Measurements from ENCODE around the gene FOLR3. TPM values are rescaled to one million over a fixed set of nuclear protein-coding genes. Genes with fewer than 3 reads are reported as not detected.
A peak's percentile ranks its signal among the peaks of the same experiment; 100 is the strongest.

The FOLR3 gene
- polyA plus RNA-seq, 1 donor (not counting 4 experiments of a cell fraction or from before 2014, with no cell fraction given) = 21.0 TPM

DNA sequence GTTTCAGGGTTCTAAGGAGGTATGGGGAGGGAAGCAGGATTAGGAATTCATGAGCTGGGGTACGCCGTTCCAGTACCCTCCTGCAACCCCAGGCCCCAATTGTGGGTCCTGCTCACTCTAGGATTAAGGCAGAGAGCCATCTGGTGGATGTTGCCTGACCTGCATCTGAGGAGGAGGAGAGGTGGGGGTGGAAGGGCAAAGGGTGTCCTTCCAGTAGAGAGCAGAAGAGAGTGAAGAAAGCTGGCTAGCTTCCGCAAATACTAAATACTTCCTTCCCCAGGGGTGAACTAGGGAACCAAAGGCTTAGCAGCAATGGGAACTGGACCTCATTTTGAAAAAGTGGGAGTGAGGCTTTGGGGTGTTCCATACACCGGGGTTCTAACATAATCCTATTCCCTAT is 44.2 kb upstream of the FOLR3 start:
- H3K79me2 ChIP-seq (ENCODE audit: control insufficient read depth, insufficient read depth, low read length) = no peaks in the 10 kb centered on the region
- dilution Hi-C loops (cut with MboI; ENCODE audit: extremely low pct_ligation_motif_present, low sequenced_read_pairs) = no loop called here
- no peak overlapping the region for H3K4me2 ChIP-seq (ENCODE audit: control insufficient read depth, extremely low read depth, insufficient read depth, low read depth, low read length)
- no peak for DNase-seq (ENCODE audit: low read depth, low spot score)
- H3K9me1 ChIP-seq (ENCODE audit: control insufficient read depth, extremely low read depth, insufficient read depth, low read length) = no peaks in the 10 kb centered on the region
- no peak overlapping the region for H2AFZ ChIP-seq (ENCODE audit: control insufficient read depth, low read length)
- H3K4me3 ChIP-seq (ENCODE audit: control insufficient read depth in 2 of 3, extremely low read depth in 1 of 3, insufficient read depth in 2 of 3, low read depth in 1 of 3, low read length in 3 of 3) = no peak overlapping the region
- TF ChIP-seq, protein P1, sequence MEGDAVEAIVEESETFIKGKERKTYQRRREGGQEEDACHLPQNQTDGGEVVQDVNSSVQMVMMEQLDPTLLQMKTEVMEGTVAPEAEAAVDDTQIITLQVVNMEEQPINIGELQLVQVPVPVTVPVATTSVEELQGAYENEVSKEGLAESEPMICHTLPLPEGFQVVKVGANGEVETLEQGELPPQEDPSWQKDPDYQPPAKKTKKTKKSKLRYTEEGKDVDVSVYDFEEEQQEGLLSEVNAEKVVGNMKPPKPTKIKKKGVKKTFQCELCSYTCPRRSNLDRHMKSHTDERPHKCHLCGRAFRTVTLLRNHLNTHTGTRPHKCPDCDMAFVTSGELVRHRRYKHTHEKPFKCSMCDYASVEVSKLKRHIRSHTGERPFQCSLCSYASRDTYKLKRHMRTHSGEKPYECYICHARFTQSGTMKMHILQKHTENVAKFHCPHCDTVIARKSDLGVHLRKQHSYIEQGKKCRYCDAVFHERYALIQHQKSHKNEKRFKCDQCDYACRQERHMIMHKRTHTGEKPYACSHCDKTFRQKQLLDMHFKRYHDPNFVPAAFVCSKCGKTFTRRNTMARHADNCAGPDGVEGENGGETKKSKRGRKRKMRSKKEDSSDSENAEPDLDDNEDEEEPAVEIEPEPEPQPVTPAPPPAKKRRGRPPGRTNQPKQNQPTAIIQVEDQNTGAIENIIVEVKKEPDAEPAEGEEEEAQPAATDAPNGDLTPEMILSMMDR (optimal IDR thresholded peaks at IDR 0.05 in 1 of 3, IDR thresholded peaks at IDR 0.05 in 1 of 3, conservative IDR thresholded peaks at IDR 0.05 in 1 of 3; ENCODE audit: extremely low read depth in 1 of 3, insufficient read depth in 2 of 3, low read length in 3 of 3) = peak; percentile 81 to 95 (median 86)
- no peak for TF ChIP-seq EZH2 (IDR thresholded peaks at IDR 0.05; ENCODE audit: low read length)
- peaks cover 7 to 26% of the 10 kb centered on the region in 2 experiments for H3K36me3 ChIP-seq (ENCODE audit: control insufficient read depth in 2 of 2, extremely low read depth in 1 of 2, insufficient read depth in 2 of 2, low read length in 2 of 2)
- no peaks in the 10 kb centered on the region for H4K20me1 ChIP-seq (ENCODE audit: control insufficient read depth, extremely low read depth, insufficient read depth, low read length)
- no peak overlapping the region for H3K9ac ChIP-seq (ENCODE audit: control insufficient read depth, extremely low read depth, insufficient read depth, low read length)
- H3K27me3 ChIP-seq (ENCODE audit: control insufficient read depth, extremely low read depth, insufficient read depth, low read length) = no peaks in the 10 kb centered on the region
- H3K27ac ChIP-seq (ENCODE audit: control insufficient read depth, insufficient read depth, low read length) = no peak overlapping the region
- H3K9me3 ChIP-seq (ENCODE audit: control insufficient read depth, low read depth, low read length) = no peaks in the 10 kb centered on the region
- peak; percentile 17 for FAIRE-seq
- peaks cover 12% of the 10 kb centered on the region for H3K4me1 ChIP-seq (ENCODE audit: control insufficient read depth, extremely low read depth, insufficient read depth, low read length)

DNA sequence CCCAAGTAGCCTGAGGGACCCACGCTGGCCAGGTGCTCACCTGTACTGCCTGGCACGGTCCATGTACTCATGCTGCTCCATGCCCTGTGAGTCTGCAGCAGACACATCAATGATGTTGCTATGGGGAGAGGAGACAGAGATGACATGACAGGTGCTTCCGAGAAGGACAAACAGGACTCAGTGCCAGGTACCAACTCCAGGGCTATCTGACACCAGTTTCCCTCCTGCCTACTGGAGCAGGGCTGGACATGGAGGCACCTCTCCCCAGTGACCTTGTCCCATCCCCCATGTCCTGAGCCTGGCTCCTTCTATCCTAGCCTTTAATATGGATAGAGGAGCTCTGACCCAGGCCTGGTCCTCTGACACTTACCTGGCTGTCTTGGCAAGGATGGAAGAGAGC is 36.8 kb upstream of the FOLR3 start:
- Histone ChIP-seq H3K9me3 (ENCODE audit: control insufficient read depth, low read depth, low read length) (no peaks in the 10 kb centered on the region), H3K4me3 (ENCODE audit: control insufficient read depth in 2 of 3, extremely low read depth in 1 of 3, insufficient read depth in 2 of 3, low read depth in 1 of 3, low read length in 3 of 3) (no peak overlapping the region), H3K36me3 (ENCODE audit: control insufficient read depth in 2 of 2, extremely low read depth in 1 of 2, insufficient read depth in 2 of 2, low read length in 2 of 2) (peaks cover 18 to 55% of the 10 kb centered on the region in 2 experiments), H4K20me1 (ENCODE audit: control insufficient read depth, extremely low read depth, insufficient read depth, low read length) (no peaks in the 10 kb centered on the region), H2AFZ (ENCODE audit: control insufficient read depth, low read length) (no peak overlapping the region), H3K27me3 (ENCODE audit: control insufficient read depth, extremely low read depth, insufficient read depth, low read length) (no peaks in the 10 kb centered on the region), H3K27ac (ENCODE audit: control insufficient read depth, insufficient read depth, low read length) (no peak overlapping the region), H3K4me2 (ENCODE audit: control insufficient read depth, extremely low read depth, insufficient read depth, low read depth, low read length) (no peak overlapping the region), H3K4me1 (ENCODE audit: control insufficient read depth, extremely low read depth, insufficient read depth, low read length) (peaks cover 46% of the 10 kb centered on the region), H3K9me1 (ENCODE audit: control insufficient read depth, extremely low read depth, insufficient read depth, low read length) (no peaks in the 10 kb centered on the region), H3K9ac (ENCODE audit: control insufficient read depth, extremely low read depth, insufficient read depth, low read length) (no peak overlapping the region), H3K79me2 (ENCODE audit: control insufficient read depth, insufficient read depth, low read length) (peaks cover 44% of the 10 kb centered on the region)
- no peak for FAIRE-seq
- dilution Hi-C loops (cut with MboI; ENCODE audit: extremely low pct_ligation_motif_present, low sequenced_read_pairs) = no loop called here
- DNase-seq (ENCODE audit: low read depth, low spot score) = no peak
- TF ChIP-seq, protein P1 (optimal IDR thresholded peaks at IDR 0.05 in 1 of 3, IDR thresholded peaks at IDR 0.05 in 1 of 3, conservative IDR thresholded peaks at IDR 0.05 in 1 of 3; ENCODE audit: extremely low read depth in 1 of 3, insufficient read depth in 2 of 3, low read length in 3 of 3) = no peak
- TF ChIP-seq EZH2 (IDR thresholded peaks at IDR 0.05; ENCODE audit: low read length) = no peak

Data from keratinocyte (primary cell).